Body of pancreas (tissue), 4 donors: ENCODE results near the gene RASA4B.
A peak's percentile ranks its signal among the peaks of the same experiment; 100 is the strongest.

Experiments
- POLR2A ChIP-seq, 3 donors: fragments of 450-650 bp; IDR thresholded peaks; one replicate each; pipeline ENCODE4 v1.6.1; 2016; ENCODE audit warnings: antibody characterized with exemption in 3 of 3, mild to moderate bottlenecking in 2 of 3
- TF ChIP-seq, protein P1 (sequence below), 7 experiments: fragments of 450-650 bp in 4 of 7; fragments of 200-600 bp in 3 of 7; sonication (generic) in 3 of 7; IDR thresholded peaks; one replicate each; pipeline ENCODE4 v1.5.1; 2016 to 2019; ENCODE audit warnings: antibody characterized with exemption in 7 of 7

DNA sequence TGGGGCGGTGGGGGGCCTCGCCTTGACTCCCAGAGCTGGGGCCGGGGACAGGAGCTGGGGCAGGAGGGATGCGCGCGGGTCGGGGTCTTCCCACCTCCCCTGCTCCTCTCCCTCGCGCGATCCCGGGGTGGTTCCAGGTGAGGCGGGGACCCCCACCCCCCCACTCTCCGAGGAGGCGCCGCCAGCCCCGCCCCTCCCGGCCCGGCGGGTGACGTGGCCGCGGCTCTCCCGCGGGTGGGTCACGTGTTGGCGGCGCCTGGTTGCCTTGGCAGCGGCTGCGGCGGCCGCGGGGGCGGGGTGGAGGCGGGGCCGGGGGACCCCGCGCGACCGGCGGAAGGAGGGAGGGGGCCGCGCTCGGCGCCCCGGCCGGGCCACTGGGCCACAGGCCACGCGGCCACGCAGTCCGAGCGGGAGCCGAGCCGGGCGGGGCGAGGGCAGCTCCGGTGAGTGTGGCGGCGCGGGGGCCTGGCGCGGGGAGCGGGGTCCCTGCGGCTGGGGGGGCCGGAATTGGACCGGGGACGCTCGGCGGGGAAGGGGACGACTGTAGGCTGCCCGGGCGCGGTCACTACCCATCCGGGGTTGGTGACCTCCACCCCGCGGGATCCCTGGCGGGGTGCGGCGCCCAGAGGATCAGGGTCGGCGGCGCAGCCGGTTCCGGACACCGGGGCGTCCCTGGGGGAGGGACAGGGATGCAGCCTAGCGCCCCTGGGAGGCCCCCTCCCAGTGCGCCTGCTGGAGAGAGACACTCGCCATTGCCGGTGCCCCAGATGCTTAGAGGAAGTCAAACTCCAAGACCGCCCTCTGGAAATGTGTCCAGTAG lies 84.1 kb downstream of the RASA4B start, which contains the start of gene ORAI2:
- TF ChIP-seq, protein P1, sequence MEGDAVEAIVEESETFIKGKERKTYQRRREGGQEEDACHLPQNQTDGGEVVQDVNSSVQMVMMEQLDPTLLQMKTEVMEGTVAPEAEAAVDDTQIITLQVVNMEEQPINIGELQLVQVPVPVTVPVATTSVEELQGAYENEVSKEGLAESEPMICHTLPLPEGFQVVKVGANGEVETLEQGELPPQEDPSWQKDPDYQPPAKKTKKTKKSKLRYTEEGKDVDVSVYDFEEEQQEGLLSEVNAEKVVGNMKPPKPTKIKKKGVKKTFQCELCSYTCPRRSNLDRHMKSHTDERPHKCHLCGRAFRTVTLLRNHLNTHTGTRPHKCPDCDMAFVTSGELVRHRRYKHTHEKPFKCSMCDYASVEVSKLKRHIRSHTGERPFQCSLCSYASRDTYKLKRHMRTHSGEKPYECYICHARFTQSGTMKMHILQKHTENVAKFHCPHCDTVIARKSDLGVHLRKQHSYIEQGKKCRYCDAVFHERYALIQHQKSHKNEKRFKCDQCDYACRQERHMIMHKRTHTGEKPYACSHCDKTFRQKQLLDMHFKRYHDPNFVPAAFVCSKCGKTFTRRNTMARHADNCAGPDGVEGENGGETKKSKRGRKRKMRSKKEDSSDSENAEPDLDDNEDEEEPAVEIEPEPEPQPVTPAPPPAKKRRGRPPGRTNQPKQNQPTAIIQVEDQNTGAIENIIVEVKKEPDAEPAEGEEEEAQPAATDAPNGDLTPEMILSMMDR (IDR thresholded peaks at IDR 0.05) = no peak
- peak in 1 of 3 donors; percentile 8 for TF ChIP-seq POLR2A (IDR thresholded peaks at IDR 0.05)
